Measurements from ENCODE around the gene ATP6AP2. TPM values are rescaled to one million over a fixed set of nuclear protein-coding genes. Genes with fewer than 3 reads are reported as not detected.
"Not testable (repeated sequence)": the region's sequence is repeated elsewhere in the genome, so short reads cannot be mapped to it uniquely, and the experiment has no call there.

The ATP6AP2 gene
- total RNA-seq, 1 experiment from 2014 or later = 73.8 TPM

- Histone ChIP-seq H3K4me1 (ENCODE audit: insufficient read depth, low read length, poor library complexity, severe bottlenecking) (no peaks in the 10 kb centered on the region), H3K27me3 (replicated peaks; ENCODE audit: insufficient read depth, low read depth, low read length, poor library complexity) (no peaks in the 10 kb centered on the region), H3K9me3 (ENCODE audit: low read depth, low read length, poor library complexity, severe bottlenecking) (no peaks in the 10 kb centered on the region), H3K36me3 (ENCODE audit: insufficient read depth, low read length, poor library complexity, severe bottlenecking) (no peaks in the 10 kb centered on the region), H3K27ac (ENCODE audit: low read depth, low read length, poor library complexity, severe bottlenecking) (no peak overlapping the region), H3K4me3 (ENCODE audit: low read depth, low read length, poor library complexity, severe bottlenecking) (no peak overlapping the region)
- CTCF ChIA-PET = no interaction called here
- DNase-seq (ENCODE audit: low spot score) = no peak
- intact Hi-C loops (cut with micrococcal nuclease; ENCODE audit: unreplicated experiment) = no loop called here
- no TSS peak for BruUV-seq (replicated peaks)
- POLR2A ChIA-PET (ENCODE audit: low non-redundant PET) = no interaction called here
- TF ChIP-seq EZH2 (IDR thresholded peaks at IDR 0.05; ENCODE audit: borderline replicate concordance, low read depth, low read length, poor library complexity, severe bottlenecking) (no peak), CTCF (conservative IDR thresholded peaks at IDR 0.05; ENCODE audit: low read depth, low read length) (no peak)
These were observed 1.6 kb upstream of the ATP6AP2 start for GRCh38 chrX:40579141-40579540.

- TF ChIP-seq EZH2 (IDR thresholded peaks at IDR 0.05; ENCODE audit: borderline replicate concordance, low read depth, low read length, poor library complexity, severe bottlenecking) = no peak
- no peak for TF ChIP-seq CTCF (conservative IDR thresholded peaks at IDR 0.05; ENCODE audit: low read depth, low read length)
- BruUV-seq (replicated peaks) = no TSS peak
- H3K36me3 ChIP-seq (ENCODE audit: insufficient read depth, low read length, poor library complexity, severe bottlenecking) = no peaks in the 10 kb centered on the region
- no peaks in the 10 kb centered on the region for H3K4me1 ChIP-seq (ENCODE audit: insufficient read depth, low read length, poor library complexity, severe bottlenecking)
- ChIA-PET CTCF (no interaction called here), POLR2A (ENCODE audit: low non-redundant PET) (no interaction called here)
- no peak for DNase-seq (ENCODE audit: low spot score)
- peak overlapping the region; percentile 74 for H3K4me3 ChIP-seq (ENCODE audit: low read depth, low read length, poor library complexity, severe bottlenecking)
- H3K27me3 ChIP-seq (replicated peaks; ENCODE audit: insufficient read depth, low read depth, low read length, poor library complexity) = no peaks in the 10 kb centered on the region
- H3K27ac ChIP-seq (ENCODE audit: low read depth, low read length, poor library complexity, severe bottlenecking) = peak overlapping the region; percentile 54
- no peaks in the 10 kb centered on the region for H3K9me3 ChIP-seq (ENCODE audit: low read depth, low read length, poor library complexity, severe bottlenecking)
- intact Hi-C loops (cut with micrococcal nuclease; ENCODE audit: unreplicated experiment) = no loop called here
These were observed 752 bp upstream of the ATP6AP2 start for GRCh38 chrX:40579900-40580536.

GRCh38 chrX:40581336-40581920 lies 658 bp downstream of the ATP6AP2 start:
- TF ChIP-seq EZH2 (IDR thresholded peaks at IDR 0.05; ENCODE audit: borderline replicate concordance, low read depth, low read length, poor library complexity, severe bottlenecking) = no peak
- TF ChIP-seq CTCF (conservative IDR thresholded peaks at IDR 0.05; ENCODE audit: low read depth, low read length) = no peak
- no peaks in the 10 kb centered on the region for H3K9me3 ChIP-seq (ENCODE audit: low read depth, low read length, poor library complexity, severe bottlenecking)
- intact Hi-C loops (cut with micrococcal nuclease; ENCODE audit: unreplicated experiment) = no loop called here
- POLR2A ChIA-PET (ENCODE audit: low non-redundant PET) = no interaction called here
- BruUV-seq (replicated peaks) = TSS peak; percentile 41
- H3K27me3 ChIP-seq (replicated peaks; ENCODE audit: insufficient read depth, low read depth, low read length, poor library complexity) = no peaks in the 10 kb centered on the region
- peak overlapping the region; percentile 75 for H3K27ac ChIP-seq (ENCODE audit: low read depth, low read length, poor library complexity, severe bottlenecking)
- H3K4me1 ChIP-seq (ENCODE audit: insufficient read depth, low read length, poor library complexity, severe bottlenecking) = no peaks in the 10 kb centered on the region
- H3K36me3 ChIP-seq (ENCODE audit: insufficient read depth, low read length, poor library complexity, severe bottlenecking) = no peaks in the 10 kb centered on the region
- peak; percentile 14 for DNase-seq (ENCODE audit: low spot score)
- peak overlapping the region; percentile 74 for H3K4me3 ChIP-seq (ENCODE audit: low read depth, low read length, poor library complexity, severe bottlenecking)
- CTCF ChIA-PET = interaction anchor here (0.6 kb wide), 1 partner anchor 96 kb away, joined by 3 read pairs; no protein-coding TSS in a partner anchor

GRCh38 chrX:40582178-40582577 lies 1.4 kb downstream of the ATP6AP2 start:
- H3K36me3 ChIP-seq (ENCODE audit: insufficient read depth, low read length, poor library complexity, severe bottlenecking); H3K4me3 ChIP-seq (ENCODE audit: low read depth, low read length, poor library complexity, severe bottlenecking); H3K27ac ChIP-seq (ENCODE audit: low read depth, low read length, poor library complexity, severe bottlenecking); H3K27me3 ChIP-seq (replicated peaks; ENCODE audit: insufficient read depth, low read depth, low read length, poor library complexity); DNase-seq (ENCODE audit: low spot score); intact Hi-C loops (cut with micrococcal nuclease; ENCODE audit: unreplicated experiment); POLR2A ChIA-PET (ENCODE audit: low non-redundant PET); BruUV-seq (replicated peaks); H3K4me1 ChIP-seq (ENCODE audit: insufficient read depth, low read length, poor library complexity, severe bottlenecking); H3K9me3 ChIP-seq (ENCODE audit: low read depth, low read length, poor library complexity, severe bottlenecking): not testable (repeated sequence)
- CTCF ChIA-PET = interaction anchor here (0.6 kb wide), 1 partner anchor 96 kb away, joined by 3 read pairs; no protein-coding TSS in a partner anchor

Measured in A673 (cell line).